PC-3 (cell line): ENCODE results near the gene SLC25A47. TPM values are rescaled to one million over a fixed set of nuclear protein-coding genes. Genes with fewer than 3 reads are reported as not detected.
A peak's percentile ranks its signal among the peaks of the same experiment; 100 is the strongest.

Experiments used
- ATAC-seq: fragments of 200-7000 bp; cut with Tn5 transposase; 2 replicates; pipeline ENCODE4 v1.9.1; 2020; ENCODE audit warnings: mild to moderate bottlenecking, moderate library complexity
- BruUV-seq: library from RNA; stranded (reverse); fragments of 400-500 nt; replicated peaks from 2 replicates; lab custom pipeline; 2021; lab: Mats Ljungman, UMichigan
- CTCF ChIA-PET: fragments of 300-600 bp; sonication (Branson Sonifier 250); formaldehyde crosslinking; loops from one replicate; lab custom pipeline; 2022; ENCODE audit warnings: antibody characterized with exemption; lab: Charles Lee
- POLR2A ChIA-PET: fragments of 300-600 bp; sonication (Branson Sonifier 250); formaldehyde crosslinking; loops from one replicate; lab custom pipeline; 2022; ENCODE audit warnings: antibody characterized with exemption; ENCODE audit not compliant: unreplicated experiment; lab: Charles Lee
- DNase-seq: peaks from one replicate; pipeline ENCODE4 v3.0.0-alpha.2; 2015
- H2AFZ ChIP-seq: fragments of 300-600 bp; sonication (generic); 2 replicates; pipeline ENCODE4 v1.6.0; 2016; ENCODE audit warnings: antibody characterized with exemption, low read length
- H3F3A ChIP-seq: fragments of 300-600 bp; sonication (generic); one replicate; pipeline ENCODE4 v1.6.0; 2017; ENCODE audit warnings: antibody characterized with exemption, low read length, control low read depth, mild to moderate bottlenecking; ENCODE audit not compliant: unreplicated experiment
- H3K27ac ChIP-seq: fragments of 300-600 bp; sonication (generic); 2 replicates; pipeline ENCODE4 v1.5.1; 2016; ENCODE audit warnings: mild to moderate bottlenecking, low read length
- H3K27me3 ChIP-seq: fragments of 300-600 bp; sonication (generic); 2 replicates; pipeline ENCODE4 v1.6.1; 2016; ENCODE audit warnings: low read length, mixed read lengths
- H3K36me3 ChIP-seq: fragments of 300-600 bp; sonication (generic); 2 replicates; pipeline ENCODE4 v1.6.1; 2016; ENCODE audit warnings: low read depth, mixed run types, low read length, mixed read lengths
- H3K4me1 ChIP-seq: fragments of 300-600 bp; sonication (generic); 2 replicates; pipeline ENCODE4 v1.5.1; 2016; ENCODE audit warnings: low read length; ENCODE audit not compliant: insufficient read depth
- H3K4me2 ChIP-seq: fragments of 300-600 bp; sonication (generic); 2 replicates; pipeline ENCODE4 v1.6.0; 2016; ENCODE audit warnings: low read length
- H3K4me3 ChIP-seq: fragments of 300-600 bp; sonication (generic); 2 replicates; pipeline ENCODE4 v1.5.1; 2016; ENCODE audit warnings: mild to moderate bottlenecking, low read length, mixed read lengths
- H3K79me2 ChIP-seq: fragments of 300-600 bp; sonication (generic); 2 replicates; pipeline ENCODE4 v1.6.1; 2017; ENCODE audit warnings: low read length, mixed read lengths
- H3K9ac ChIP-seq: fragments of 300-600 bp; sonication (generic); 2 replicates; pipeline ENCODE4 v1.6.0; 2016; ENCODE audit warnings: mild to moderate bottlenecking, low read length
- H3K9me2 ChIP-seq: fragments of 300-600 bp; sonication (generic); replicated peaks from 2 replicates; pipeline ENCODE4 v1.6.1; 2016; ENCODE audit warnings: mixed run types, low read length, mixed read lengths
- H3K9me3 ChIP-seq: fragments of 300-600 bp; sonication (generic); 2 replicates; pipeline ENCODE4 v1.6.1; 2016; ENCODE audit warnings: low read length, mixed read lengths
- H4K20me1 ChIP-seq: fragments of 300-600 bp; sonication (generic); 2 replicates; pipeline ENCODE4 v1.6.1; 2016; ENCODE audit warnings: low read length, mixed read lengths
- CTCF ChIP-seq: fragments of 300-600 bp; sonication (generic); conservative IDR thresholded peaks from 2 replicates; pipeline ENCODE4 v1.5.1; 2017; ENCODE audit warnings: antibody characterized with exemption, low read depth, mild to moderate bottlenecking, low read length
- EZH2 ChIP-seq: fragments of 300-600 bp; sonication (generic); IDR thresholded peaks from one replicate; pipeline ENCODE4 v1.6.1; 2017; ENCODE audit warnings: antibody characterized with exemption, mild to moderate bottlenecking, low read length; ENCODE audit not compliant: unreplicated experiment
- EZH2phosphoT487 ChIP-seq: fragments of 300-600 bp; sonication (generic); IDR thresholded peaks from 2 replicates; pipeline ENCODE4 v1.6.1; 2018; ENCODE audit warnings: mild to moderate bottlenecking, antibody characterized with exemption, low read length, borderline replicate concordance
- intact Hi-C: fragments of 100-400 bp; cut with micrococcal nuclease; formaldehyde crosslinking; loops from 2 replicates; pipeline ENCODE4 v1.9.0; 2023
- total RNA-seq: library from RNA; depleted of rRNA; stranded (reverse); fragments of >200 nt; gene quantifications from 2 replicates; pipeline ENCODE4 v1.2.3, GENCODE V29; 2014

SLC25A47 gene
- total RNA-seq, 1 experiment from 2014 or later, result 0.07 TPM

- H4K20me1 ChIP-seq, result no peaks in the 10 kb centered on the region
- CTCF ChIA-PET, result no interaction called here
- intact Hi-C loops, result no loop called here
Measured at GRCh38 chr14:100372357-100373048, 49.4 kb downstream of the SLC25A47 start.

GRCh38 chr14:100374270-100374669 lies 51.1 kb downstream of the SLC25A47 start:
- H3K9ac ChIP-seq, result no peak overlapping the region
- ChIA-PET CTCF (no interaction called here), POLR2A (no interaction called here)
- H2AFZ ChIP-seq, result no peak overlapping the region
- no peaks in the 10 kb centered on the region for H4K20me1 ChIP-seq
- BruUV-seq, result no TSS peak
- no peak overlapping the region for H3K4me3 ChIP-seq
- no peak for DNase-seq
- TF ChIP-seq EZH2phosphoT487 (no peak), EZH2 (no peak), CTCF (no peak)
- H3K79me2 ChIP-seq, result peaks cover 25% of the 10 kb centered on the region
- no peak overlapping the region for H3K27ac ChIP-seq
- H3K36me3 ChIP-seq, result no peaks in the 10 kb centered on the region
- ATAC-seq, result no peak
- H3K4me1 ChIP-seq, result peaks cover 21% of the 10 kb centered on the region
- H3F3A ChIP-seq, result no peaks in the 10 kb centered on the region
- H3K9me3 ChIP-seq, result no peaks in the 10 kb centered on the region
- intact Hi-C loops, result no loop called here
- no peaks in the 10 kb centered on the region for H3K27me3 ChIP-seq
- peak overlapping the region; percentile 97; the same call in 1 of the 2 replicates for H3K4me2 ChIP-seq
- H3K9me2 ChIP-seq, result no peaks in the 10 kb centered on the region

More at GRCh38 chr14:100372357-100373048, 49.4 kb downstream of the SLC25A47 start:
- Histone ChIP-seq H3K9me3 (no peaks in the 10 kb centered on the region), H3K4me1 (peaks cover 18% of the 10 kb centered on the region), H3K79me2 (peaks cover 24% of the 10 kb centered on the region), H3K36me3 (peaks cover 6% of the 10 kb centered on the region; the same call in 1 of the 2 replicates), H3K27ac (no peak overlapping the region), H3K27me3 (no peaks in the 10 kb centered on the region), H3F3A (no peaks in the 10 kb centered on the region), H3K9me2 (no peaks in the 10 kb centered on the region), H3K4me3 (no peak overlapping the region), H2AFZ (no peak overlapping the region), H3K9ac (no peak overlapping the region), H3K4me2 (no peak overlapping the region)
- POLR2A ChIA-PET, result no interaction called here
- BruUV-seq, result no TSS peak
- DNase-seq, result no peak
- no peak for TF ChIP-seq EZH2phosphoT487
- no peak for TF ChIP-seq EZH2
- TF ChIP-seq CTCF, result no peak
- no peak for ATAC-seq

- no peaks in the 10 kb centered on the region for H3F3A ChIP-seq
- H3K9me2 ChIP-seq, result no peaks in the 10 kb centered on the region
- peak overlapping the region; percentile 92 for H3K4me3 ChIP-seq
- TSS peak; percentile 55 for BruUV-seq
- peak overlapping the region; percentile 97 for H3K4me2 ChIP-seq
- peaks cover 25% of the 10 kb centered on the region for H3K79me2 ChIP-seq
- DNase-seq (no peak), ATAC-seq (no peak)
- no peaks in the 10 kb centered on the region for H4K20me1 ChIP-seq
- no peak for TF ChIP-seq EZH2phosphoT487
- H3K9me3 ChIP-seq, result no peaks in the 10 kb centered on the region
- ChIA-PET POLR2A (interaction anchor here (0.5 to 1.1 kb wide), 6 partner anchors 11 to 1710 kb away, joined by 3 to 7 read pairs (median 4); no protein-coding TSS in a partner anchor), CTCF (no interaction called here)
- H2AFZ ChIP-seq, result peak overlapping the region; percentile 83; the same call in 1 of the 2 replicates
- intact Hi-C loops, result loop anchor here (5.0 kb wide), 1 partner anchor 183 kb away; no protein-coding TSS in a partner anchor
- H3K27me3 ChIP-seq, result no peaks in the 10 kb centered on the region
- no peaks in the 10 kb centered on the region for H3K36me3 ChIP-seq
- peak overlapping the region; percentile 96 for H3K9ac ChIP-seq
- H3K4me1 ChIP-seq, result peaks cover 21% of the 10 kb centered on the region
- no peak overlapping the region for H3K27ac ChIP-seq
Measured at GRCh38 chr14:100374876-100375265, 51.7 kb downstream of the SLC25A47 start.
